ENCODE measurements around the gene EYA2. TPM values are rescaled to one million over a fixed set of nuclear protein-coding genes. Genes with fewer than 3 reads are reported as not detected.
"Not testable (repeated sequence)": the region's sequence is repeated elsewhere in the genome, so short reads cannot be mapped to it uniquely, and the experiment has no call there.

EYA2 gene
- total RNA-seq, 2 experiments from 2014 or later: not detected

DNA sequence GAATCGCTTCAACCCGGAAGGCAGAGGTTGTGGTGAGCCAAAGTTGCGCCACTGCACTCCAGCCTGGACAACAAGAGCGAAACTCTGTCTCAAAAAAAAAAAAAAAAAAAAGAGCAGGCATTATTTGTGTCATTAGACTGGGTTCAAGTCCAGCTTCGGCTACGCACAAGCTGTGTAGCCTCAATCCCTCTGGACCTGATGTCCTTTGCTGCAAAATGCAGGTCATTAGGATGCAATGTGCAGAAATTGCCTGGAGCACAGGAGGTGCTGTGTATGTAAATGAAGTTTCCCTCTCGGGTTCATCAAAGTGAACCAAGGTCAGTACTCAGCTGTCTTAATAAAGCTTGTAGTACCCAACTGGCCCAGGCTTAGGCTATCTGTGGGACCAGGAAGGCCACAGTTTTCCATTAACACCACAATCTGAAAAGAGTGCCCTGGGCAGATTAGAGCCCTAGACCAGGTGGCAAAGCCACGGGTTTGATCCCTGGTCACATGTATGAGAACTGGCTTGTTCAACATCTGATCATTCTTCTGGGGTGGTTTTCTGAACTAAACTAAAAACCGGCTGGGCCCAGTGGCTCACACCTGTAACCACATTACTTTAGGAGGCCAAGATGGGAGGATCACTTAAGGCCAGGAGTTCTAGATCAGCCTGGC, 306.6 kb downstream of the EYA2 start:
- no peaks in the 10 kb centered on the region for H3K27me3 Mint-ChIP-seq
- no peaks in the 10 kb centered on the region for H3K9me3 Mint-ChIP-seq
- DNase-seq: no peak
- peaks cover 18% of the 10 kb centered on the region for H3K4me1 Mint-ChIP-seq (ENCODE audit: low read depth)
- POLR2A ChIA-PET: no interaction called here
- no peak overlapping the region for H3K4me3 Mint-ChIP-seq
- H3K27ac Mint-ChIP-seq: no peak overlapping the region
- no peak for ATAC-seq
- CTCF ChIA-PET: interaction anchor here (1.0 to 12.8 kb wide), 3 partner anchors 72 to 476 kb away, joined by 3 to 192 read pairs (median 3); no protein-coding TSS in a partner anchor
- H3K36me3 Mint-ChIP-seq (ENCODE audit: low read depth): no peaks in the 10 kb centered on the region
- intact Hi-C loops (cut with micrococcal nuclease): no loop called here
- TF ChIP-seq, protein P1, sequence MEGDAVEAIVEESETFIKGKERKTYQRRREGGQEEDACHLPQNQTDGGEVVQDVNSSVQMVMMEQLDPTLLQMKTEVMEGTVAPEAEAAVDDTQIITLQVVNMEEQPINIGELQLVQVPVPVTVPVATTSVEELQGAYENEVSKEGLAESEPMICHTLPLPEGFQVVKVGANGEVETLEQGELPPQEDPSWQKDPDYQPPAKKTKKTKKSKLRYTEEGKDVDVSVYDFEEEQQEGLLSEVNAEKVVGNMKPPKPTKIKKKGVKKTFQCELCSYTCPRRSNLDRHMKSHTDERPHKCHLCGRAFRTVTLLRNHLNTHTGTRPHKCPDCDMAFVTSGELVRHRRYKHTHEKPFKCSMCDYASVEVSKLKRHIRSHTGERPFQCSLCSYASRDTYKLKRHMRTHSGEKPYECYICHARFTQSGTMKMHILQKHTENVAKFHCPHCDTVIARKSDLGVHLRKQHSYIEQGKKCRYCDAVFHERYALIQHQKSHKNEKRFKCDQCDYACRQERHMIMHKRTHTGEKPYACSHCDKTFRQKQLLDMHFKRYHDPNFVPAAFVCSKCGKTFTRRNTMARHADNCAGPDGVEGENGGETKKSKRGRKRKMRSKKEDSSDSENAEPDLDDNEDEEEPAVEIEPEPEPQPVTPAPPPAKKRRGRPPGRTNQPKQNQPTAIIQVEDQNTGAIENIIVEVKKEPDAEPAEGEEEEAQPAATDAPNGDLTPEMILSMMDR (IDR thresholded peaks at IDR 0.05): no peak

DNA sequence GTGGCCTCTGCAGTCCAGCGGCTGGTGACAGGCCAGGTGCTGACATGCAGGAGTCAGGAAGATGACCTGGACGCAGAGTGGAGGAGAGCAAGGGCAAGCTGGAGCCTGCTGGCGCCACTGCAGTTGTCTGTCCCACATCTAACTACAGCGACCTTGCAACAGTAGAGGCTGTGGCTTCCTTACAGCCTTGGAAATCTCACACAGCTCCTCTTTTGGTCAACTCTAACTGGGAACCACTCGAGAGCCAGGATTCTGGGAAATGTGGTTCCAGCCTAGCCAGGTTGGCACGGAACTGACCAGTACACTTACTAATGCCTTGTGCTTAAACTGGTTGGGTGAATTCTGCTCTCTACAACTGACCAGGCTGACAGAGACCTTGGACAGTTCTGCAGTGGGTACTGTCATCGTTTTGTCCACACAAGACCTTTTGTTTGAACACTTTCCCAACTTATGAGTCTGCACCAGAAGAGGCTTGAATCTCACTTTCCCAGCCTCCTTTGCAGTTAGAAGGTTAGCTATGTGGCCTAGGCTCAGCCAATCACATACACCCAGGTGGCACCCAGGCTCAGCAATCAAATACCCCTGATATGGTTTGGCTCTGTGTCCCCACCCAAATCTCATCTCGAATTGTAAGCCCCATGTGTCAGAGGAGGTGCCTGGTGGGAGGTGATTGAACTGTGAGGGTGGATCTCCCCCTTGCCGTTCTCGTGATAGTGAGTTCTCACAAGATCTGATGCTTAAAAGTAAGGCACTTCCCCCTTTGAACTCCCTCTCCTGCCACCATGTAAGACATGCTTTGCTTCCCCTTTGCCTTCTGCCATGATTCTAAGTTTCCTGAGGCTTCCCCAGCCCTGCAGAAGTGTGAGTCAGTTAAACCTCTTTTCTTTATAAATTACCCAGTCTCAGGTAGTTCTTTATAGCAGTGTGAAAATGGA, 308.4 kb downstream of the EYA2 start:
- intact Hi-C loops (cut with micrococcal nuclease): no loop called here
- DNase-seq (no peak), ATAC-seq (no peak)
- H3K4me3 Mint-ChIP-seq: no peak overlapping the region
- peaks cover 11% of the 10 kb centered on the region for H3K4me1 Mint-ChIP-seq (ENCODE audit: low read depth)
- TF ChIP-seq, protein P1 (IDR thresholded peaks at IDR 0.05): no peak
- ChIA-PET POLR2A (no interaction called here), CTCF (interaction anchor here (12.8 kb wide), 1 partner anchor 179 kb away, joined by 192 read pairs; no protein-coding TSS in a partner anchor)
- no peaks in the 10 kb centered on the region for H3K27me3 Mint-ChIP-seq
- no peak overlapping the region for H3K27ac Mint-ChIP-seq
- no peaks in the 10 kb centered on the region for H3K9me3 Mint-ChIP-seq
- H3K36me3 Mint-ChIP-seq (ENCODE audit: low read depth): no peaks in the 10 kb centered on the region

DNA sequence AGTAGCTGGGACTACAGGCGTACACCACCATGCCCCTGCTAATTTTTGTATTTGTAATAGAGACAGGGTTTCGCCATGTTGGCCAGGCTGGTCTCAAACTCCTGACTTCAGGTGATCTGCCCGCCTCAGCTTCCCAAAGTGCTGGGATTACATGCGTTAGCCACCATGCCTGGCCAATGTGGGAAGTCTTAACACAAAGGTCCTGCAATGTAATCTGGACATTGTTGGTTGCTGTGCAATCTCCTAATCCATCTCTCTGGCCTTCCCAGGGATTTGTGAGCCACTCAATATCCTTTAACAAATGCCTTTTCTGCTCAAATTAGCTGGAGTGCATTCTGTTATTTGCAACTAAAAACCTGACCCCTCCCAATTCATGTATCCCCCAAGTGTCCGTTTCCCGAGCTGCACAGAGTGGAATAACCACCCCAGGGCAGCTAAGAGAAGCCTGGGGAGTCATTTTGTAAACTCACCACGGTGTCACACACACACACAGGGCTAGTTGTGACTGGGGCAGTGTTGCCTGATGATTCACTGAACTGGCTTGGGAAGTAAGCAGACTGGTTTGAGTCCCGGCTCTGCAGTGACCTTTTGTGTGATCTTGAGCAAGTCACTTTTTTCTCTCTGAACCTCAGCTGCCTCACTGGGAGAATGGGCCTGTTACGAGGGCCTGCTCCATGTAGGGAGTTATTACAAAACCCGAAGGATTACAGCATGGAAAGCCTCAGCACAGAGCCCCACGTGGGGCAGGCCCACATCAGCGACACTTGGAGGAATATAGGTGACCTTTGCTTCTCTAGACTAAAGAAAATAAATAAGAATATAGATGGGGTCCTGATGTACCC, 309.6 kb downstream of the EYA2 start:
- ATAC-seq (no peak), DNase-seq (no peak)
- ChIA-PET CTCF (interaction anchor here (1.6 to 12.8 kb wide), 8 partner anchors 8 to 450 kb away, joined by 4 to 192 read pairs (median 12); no protein-coding TSS in a partner anchor), POLR2A (interaction anchor here (1.3 kb wide), 1 partner anchor 70 kb away, joined by 3 read pairs; no protein-coding TSS in a partner anchor)
- Mint-ChIP-seq H3K36me3 (ENCODE audit: low read depth) (peaks cover 3% of the 10 kb centered on the region), H3K9me3 (no peaks in the 10 kb centered on the region), H3K4me3 (no peak overlapping the region), H3K27me3 (no peaks in the 10 kb centered on the region), H3K27ac (no peak overlapping the region), H3K4me1 (ENCODE audit: low read depth) (peaks cover 4% of the 10 kb centered on the region)
- TF ChIP-seq, protein P1 (IDR thresholded peaks at IDR 0.05): no peak
- intact Hi-C loops (cut with micrococcal nuclease): no loop called here

GRCh38 chr20:47204850-47205122, 310.1 kb downstream of the EYA2 start:
- H3K4me1 Mint-ChIP-seq (ENCODE audit: low read depth); DNase-seq; H3K9me3 Mint-ChIP-seq; ATAC-seq; intact Hi-C loops (cut with micrococcal nuclease); H3K36me3 Mint-ChIP-seq (ENCODE audit: low read depth); H3K4me3 Mint-ChIP-seq; H3K27ac Mint-ChIP-seq; H3K27me3 Mint-ChIP-seq: not testable (repeated sequence)
- ChIA-PET CTCF (interaction anchor here (0.7 to 12.8 kb wide), 15 partner anchors 8 to 1443 kb away, joined by 3 to 192 read pairs (median 7); no protein-coding TSS in a partner anchor), POLR2A (interaction anchor here (1.3 kb wide), 1 partner anchor 70 kb away, joined by 3 read pairs; no protein-coding TSS in a partner anchor)

DNA sequence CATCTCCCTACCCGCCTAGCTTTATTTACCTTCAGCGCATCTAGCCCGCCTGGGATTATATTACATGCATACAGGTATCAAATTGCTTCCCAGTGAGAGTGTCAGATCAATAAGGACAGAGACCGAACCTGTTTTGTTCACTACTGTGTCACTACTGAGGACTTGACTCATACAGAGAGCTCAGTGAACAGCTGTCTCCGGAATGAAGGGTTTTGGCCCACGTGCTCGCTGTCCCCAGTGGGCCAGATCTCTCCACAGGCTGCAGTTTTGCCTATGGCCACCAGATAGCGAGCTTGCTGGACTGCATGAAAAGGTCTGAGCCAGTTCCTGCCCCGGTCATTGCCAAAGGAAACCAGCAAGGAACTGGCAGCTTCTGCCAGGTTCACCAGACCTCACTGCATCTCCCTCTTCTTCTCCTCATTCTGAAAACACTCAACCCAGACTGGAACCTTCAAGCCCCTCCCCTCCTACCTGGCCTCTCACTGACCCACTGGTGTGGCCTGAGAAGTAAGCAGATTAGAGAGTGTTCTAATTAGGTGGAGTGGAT, 311.0 kb downstream of the EYA2 start:
- intact Hi-C loops (cut with micrococcal nuclease): no loop called here
- peak; percentile 80 for DNase-seq
- no peaks in the 10 kb centered on the region for H3K27me3 Mint-ChIP-seq
- peaks cover 4% of the 10 kb centered on the region for H3K4me1 Mint-ChIP-seq (ENCODE audit: low read depth)
- TF ChIP-seq, protein P1 (IDR thresholded peaks at IDR 0.05): peak; percentile 81
- ATAC-seq: peak; percentile 90
- H3K27ac Mint-ChIP-seq: no peak overlapping the region
- ChIA-PET CTCF (interaction anchor here (0.6 to 12.8 kb wide), 24 partner anchors 8 to 1442 kb away, joined by 3 to 192 read pairs (median 5); no protein-coding TSS in a partner anchor), POLR2A (interaction anchor here (1.1 to 1.4 kb wide), 3 partner anchors 12 to 178 kb away, joined by 3 to 5 read pairs (median 4); no protein-coding TSS in a partner anchor)
- H3K36me3 Mint-ChIP-seq (ENCODE audit: low read depth): peaks cover 9% of the 10 kb centered on the region
- H3K9me3 Mint-ChIP-seq: no peaks in the 10 kb centered on the region
- H3K4me3 Mint-ChIP-seq: no peak overlapping the region

DNA sequence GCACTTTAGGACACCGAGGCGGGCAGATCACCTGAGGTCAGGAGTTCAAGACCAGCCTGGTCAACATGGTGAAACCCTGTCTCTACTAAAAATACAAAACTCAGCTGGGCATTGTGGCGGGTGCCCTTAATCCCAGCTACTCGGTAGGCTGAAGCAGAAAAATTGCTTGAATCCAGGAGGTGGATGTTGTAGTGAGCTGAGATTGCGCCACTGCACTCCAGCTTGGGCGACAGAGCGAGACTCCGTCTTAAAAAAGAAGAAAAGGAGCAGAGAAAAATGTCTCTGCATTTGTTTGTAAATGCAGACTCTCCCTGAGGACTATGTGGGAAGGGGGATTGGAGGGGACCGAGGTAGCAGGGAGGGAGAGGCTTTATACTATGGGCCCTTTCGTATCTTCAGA, 311.9 kb downstream of the EYA2 start:
- intact Hi-C loops (cut with micrococcal nuclease); H3K4me3 Mint-ChIP-seq; H3K9me3 Mint-ChIP-seq; H3K27me3 Mint-ChIP-seq; H3K27ac Mint-ChIP-seq; ATAC-seq; DNase-seq; H3K36me3 Mint-ChIP-seq (ENCODE audit: low read depth); H3K4me1 Mint-ChIP-seq (ENCODE audit: low read depth): not testable (repeated sequence)
- POLR2A ChIA-PET: interaction anchor here (1.1 to 1.4 kb wide), 2 partner anchors 11 to 178 kb away, joined by 4 to 5 read pairs; no protein-coding TSS in a partner anchor
- CTCF ChIA-PET: interaction anchor here (0.8 to 12.8 kb wide), 15 partner anchors 8 to 455 kb away, joined by 3 to 192 read pairs (median 6); no protein-coding TSS in a partner anchor
